Activated CD8-positive, alpha-beta T cell treated with anti-CD3 and anti-CD28 coated beads for 36 hours (primary cell): ENCODE data around the gene ZNF133. TPM values are rescaled to one million over a fixed set of nuclear protein-coding genes. Genes with fewer than 3 reads are reported as not detected.

Experiments used
- ATAC-seq: fragments of 200-7000 bp; cut with Tn5 transposase; one replicate; pipeline ENCODE4 v1.10.0; 2021; ENCODE audit warnings: mild to moderate bottlenecking, moderate library complexity
- CTCF ChIA-PET: fragments of 350-600 bp; sonication (Branson Sonifier 250); formaldehyde crosslinking; loops from one replicate; lab custom pipeline; 2021; ENCODE audit warnings: antibody characterized with exemption; lab: Charles Lee
- POLR2A ChIA-PET: fragments of 350-600 bp; sonication (Branson Sonifier 250); formaldehyde crosslinking; loops from one replicate; lab custom pipeline; 2021; ENCODE audit warnings: antibody characterized with exemption; lab: Charles Lee
- DNase-seq: peaks from one replicate; pipeline ENCODE4 v3.0.0-alpha.2; 2020
- H3K27ac Mint-ChIP-seq: one replicate; pipeline ENCODE4 v1.8.0; 2021; ENCODE audit warnings: mild to moderate bottlenecking, mixed read lengths
- H3K27me3 Mint-ChIP-seq: one replicate; pipeline ENCODE4 v1.8.0; 2021; ENCODE audit warnings: mixed read lengths
- H3K36me3 Mint-ChIP-seq: one replicate; pipeline ENCODE4 v1.8.0; 2021; ENCODE audit warnings: low read depth, mixed read lengths
- H3K4me1 Mint-ChIP-seq: one replicate; pipeline ENCODE4 v1.8.0; 2021; ENCODE audit warnings: low read depth, mixed read lengths
- H3K4me3 Mint-ChIP-seq: one replicate; pipeline ENCODE4 v1.8.0; 2021; ENCODE audit warnings: mild to moderate bottlenecking, moderate library complexity, mixed read lengths
- H3K9me3 Mint-ChIP-seq: one replicate; pipeline ENCODE4 v1.8.0; 2021; ENCODE audit warnings: mixed read lengths
- CTCF ChIP-seq: fragments of 200-600 bp; IDR thresholded peaks from one replicate; pipeline ENCODE4 v1.8.0; 2022; ENCODE audit warnings: antibody characterized with exemption, mild to moderate bottlenecking
- intact Hi-C: fragments of 100-400 bp; cut with micrococcal nuclease; formaldehyde crosslinking; loops from one replicate; pipeline ENCODE4 v1.10.0; 2022
- total RNA-seq, 2 experiments: library from RNA; stranded (reverse); gene quantifications; one replicate each; pipeline ENCODE4 v1.2.3, GENCODE V29; 2021

The ZNF133 gene
- total RNA-seq, 2 experiments from 2014 or later: 8.0 TPM

GRCh38 chr20:18310051-18310450 lies 21.7 kb downstream of the ZNF133 start:
- no peak overlapping the region for H3K27ac Mint-ChIP-seq
- no peaks in the 10 kb centered on the region for H3K4me1 Mint-ChIP-seq
- ATAC-seq: no peak
- CTCF ChIA-PET: no interaction called here
- no peaks in the 10 kb centered on the region for H3K27me3 Mint-ChIP-seq
- POLR2A ChIA-PET: no interaction called here
- H3K4me3 Mint-ChIP-seq: no peak overlapping the region
- DNase-seq: no peak
- no peaks in the 10 kb centered on the region for H3K9me3 Mint-ChIP-seq
- no peak for TF ChIP-seq CTCF
- intact Hi-C loops: no loop called here
- H3K36me3 Mint-ChIP-seq: peaks cover 22% of the 10 kb centered on the region

GRCh38 chr20:18310592-18310991 lies 22.3 kb downstream of the ZNF133 start:
- intact Hi-C loops: no loop called here
- CTCF ChIA-PET: no interaction called here
- Mint-ChIP-seq H3K36me3 (peaks cover 28% of the 10 kb centered on the region), H3K27me3 (no peaks in the 10 kb centered on the region), H3K27ac (no peak overlapping the region), H3K4me1 (no peaks in the 10 kb centered on the region), H3K9me3 (no peaks in the 10 kb centered on the region), H3K4me3 (no peak overlapping the region)
- ATAC-seq (no peak), DNase-seq (no peak)
- no peak for TF ChIP-seq CTCF
- POLR2A ChIA-PET: no interaction called here

GRCh38 chr20:18312723-18313122 lies 24.4 kb downstream of the ZNF133 start:
- CTCF ChIA-PET: no interaction called here
- no peaks in the 10 kb centered on the region for H3K9me3 Mint-ChIP-seq
- peaks cover 39% of the 10 kb centered on the region for H3K36me3 Mint-ChIP-seq
- no peaks in the 10 kb centered on the region for H3K4me1 Mint-ChIP-seq
- no peaks in the 10 kb centered on the region for H3K27me3 Mint-ChIP-seq
- no peak for ATAC-seq
- no peak for TF ChIP-seq CTCF
- POLR2A ChIA-PET: no interaction called here
- H3K4me3 Mint-ChIP-seq: no peak overlapping the region
- intact Hi-C loops: no loop called here
- no peak overlapping the region for H3K27ac Mint-ChIP-seq
- DNase-seq: no peak

- ATAC-seq (no peak), DNase-seq (no peak)
- H3K27me3 Mint-ChIP-seq: no peaks in the 10 kb centered on the region
- intact Hi-C loops: no loop called here
- H3K4me3 Mint-ChIP-seq: no peak overlapping the region
- POLR2A ChIA-PET: no interaction called here
- no peaks in the 10 kb centered on the region for H3K4me1 Mint-ChIP-seq
- peaks cover 39% of the 10 kb centered on the region for H3K36me3 Mint-ChIP-seq
- CTCF ChIA-PET: interaction anchor here (0.5 kb wide), 1 partner anchor 69 kb away, joined by 3 read pairs; no protein-coding TSS in a partner anchor
- H3K9me3 Mint-ChIP-seq: no peaks in the 10 kb centered on the region
- TF ChIP-seq CTCF: no peak
- no peak overlapping the region for H3K27ac Mint-ChIP-seq
Measured at GRCh38 chr20:18313411-18313810, 25.1 kb downstream of the ZNF133 start.

GRCh38 chr20:18314786-18315406 lies 26.6 kb downstream of the ZNF133 start:
- H3K36me3 Mint-ChIP-seq: peaks cover 33% of the 10 kb centered on the region
- no peak for TF ChIP-seq CTCF
- POLR2A ChIA-PET: no interaction called here
- intact Hi-C loops: no loop called here
- no peaks in the 10 kb centered on the region for H3K4me1 Mint-ChIP-seq
- H3K27ac Mint-ChIP-seq: no peak overlapping the region
- H3K4me3 Mint-ChIP-seq: no peak overlapping the region
- DNase-seq: no peak
- CTCF ChIA-PET: no interaction called here
- no peaks in the 10 kb centered on the region for H3K9me3 Mint-ChIP-seq
- no peaks in the 10 kb centered on the region for H3K27me3 Mint-ChIP-seq
- no peak for ATAC-seq
